ENCODE results near the gene LAMC1.

- TF ChIP-seq EZH2 (IDR thresholded peaks at IDR 0.05) = no peak
- no peak for TF ChIP-seq CTCF (IDR thresholded peaks at IDR 0.05 in 2 of 3, conservative IDR thresholded peaks at IDR 0.05 in 1 of 3; ENCODE audit: borderline replicate concordance in 1 of 3, insufficient read depth in 1 of 3, low read depth in 2 of 3, low read length in 2 of 3)
- TF ChIP-seq, protein P1, sequence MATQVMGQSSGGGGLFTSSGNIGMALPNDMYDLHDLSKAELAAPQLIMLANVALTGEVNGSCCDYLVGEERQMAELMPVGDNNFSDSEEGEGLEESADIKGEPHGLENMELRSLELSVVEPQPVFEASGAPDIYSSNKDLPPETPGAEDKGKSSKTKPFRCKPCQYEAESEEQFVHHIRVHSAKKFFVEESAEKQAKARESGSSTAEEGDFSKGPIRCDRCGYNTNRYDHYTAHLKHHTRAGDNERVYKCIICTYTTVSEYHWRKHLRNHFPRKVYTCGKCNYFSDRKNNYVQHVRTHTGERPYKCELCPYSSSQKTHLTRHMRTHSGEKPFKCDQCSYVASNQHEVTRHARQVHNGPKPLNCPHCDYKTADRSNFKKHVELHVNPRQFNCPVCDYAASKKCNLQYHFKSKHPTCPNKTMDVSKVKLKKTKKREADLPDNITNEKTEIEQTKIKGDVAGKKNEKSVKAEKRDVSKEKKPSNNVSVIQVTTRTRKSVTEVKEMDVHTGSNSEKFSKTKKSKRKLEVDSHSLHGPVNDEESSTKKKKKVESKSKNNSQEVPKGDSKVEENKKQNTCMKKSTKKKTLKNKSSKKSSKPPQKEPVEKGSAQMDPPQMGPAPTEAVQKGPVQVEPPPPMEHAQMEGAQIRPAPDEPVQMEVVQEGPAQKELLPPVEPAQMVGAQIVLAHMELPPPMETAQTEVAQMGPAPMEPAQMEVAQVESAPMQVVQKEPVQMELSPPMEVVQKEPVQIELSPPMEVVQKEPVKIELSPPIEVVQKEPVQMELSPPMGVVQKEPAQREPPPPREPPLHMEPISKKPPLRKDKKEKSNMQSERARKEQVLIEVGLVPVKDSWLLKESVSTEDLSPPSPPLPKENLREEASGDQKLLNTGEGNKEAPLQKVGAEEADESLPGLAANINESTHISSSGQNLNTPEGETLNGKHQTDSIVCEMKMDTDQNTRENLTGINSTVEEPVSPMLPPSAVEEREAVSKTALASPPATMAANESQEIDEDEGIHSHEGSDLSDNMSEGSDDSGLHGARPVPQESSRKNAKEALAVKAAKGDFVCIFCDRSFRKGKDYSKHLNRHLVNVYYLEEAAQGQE (IDR thresholded peaks at IDR 0.05; ENCODE audit: low read depth) = no peak
- TF ChIP-seq POLR2AphosphoS5 (IDR thresholded peaks at IDR 0.05; ENCODE audit: low read depth, low read length) = no peak
- peak; percentile 27; the same call in 1 of the 2 replicates for TF ChIP-seq RAD21 (IDR thresholded peaks at IDR 0.05; ENCODE audit: low read depth)
- TF ChIP-seq EGR1 (IDR thresholded peaks at IDR 0.05; ENCODE audit: low read depth) = 0 out of 2 replicates have a peak, but pooled peaks have one; percentile 6
- TF ChIP-seq CEBPB (IDR thresholded peaks at IDR 0.05; ENCODE audit: low read depth) = peak; percentile 98
These were observed 32.6 kb upstream of the LAMC1 start for GRCh38 chr1:182990413-182991144.

Measured in HCT116 (cell line).